Renal cortical epithelial cell (primary cell): ENCODE measurements around the gene OR2T10. TPM values are rescaled to one million over a fixed set of nuclear protein-coding genes. Genes with fewer than 3 reads are reported as not detected.
A peak's percentile ranks its signal among the peaks of the same experiment; 100 is the strongest.
"Not testable (repeated sequence)": the region's sequence is repeated elsewhere in the genome, so short reads cannot be mapped to it uniquely, and the experiment has no call there.

Experiments
- DNase-seq: peaks from one replicate; pipeline ENCODE4 v3.0.0-alpha.2; 2011; ENCODE audit warnings: low read depth
- total RNA-seq: library from RNA; depleted of rRNA; stranded (reverse); fragments of >200 nt; gene quantifications from 2 replicates; pipeline ENCODE4 v1.2.3, GENCODE V29; 2014

The OR2T10 gene
- total RNA-seq = 0.20 TPM in 1 of 2 replicates, not detected in the other

GRCh38 chr1:248597589-248597988 is at the start of gene OR2T10:
Gene OR2T10 (minus strand): TSS chr1:248597700. CDS start chr1:248593768, 3,932 bp downstream.
- DNase-seq = no peak

DNA sequence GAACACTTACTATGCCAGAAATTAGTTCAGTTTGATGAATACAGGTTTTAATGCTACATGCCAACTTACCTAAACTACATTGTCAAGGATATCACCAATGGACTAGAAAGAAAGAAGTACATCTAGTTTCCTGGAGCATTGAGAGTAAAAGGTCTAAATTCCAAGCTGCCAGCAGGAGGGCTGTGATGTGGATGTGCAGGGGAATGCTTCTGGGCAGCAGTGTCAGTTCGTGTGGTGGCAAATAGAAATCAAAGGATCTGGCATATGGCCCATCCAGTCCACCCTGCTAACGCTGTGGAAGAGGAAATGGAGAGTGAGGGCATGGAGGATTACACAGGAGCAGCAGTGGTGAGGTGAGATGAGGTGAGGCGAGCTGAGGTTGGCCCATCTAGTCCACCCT is 47.7 kb upstream of the OR2T10 start, which contains the start of gene OR2T35:
OR2T35 (minus strand) TSS at position 101 of the 400 bp plus-strand sequence. CDS start 6,020 bp downstream, outside the sequence.
- not testable (repeated sequence) for DNase-seq

- DNase-seq = not testable (repeated sequence)
Measured at GRCh38 chr1:248642971-248643651, 45.6 kb upstream of the OR2T10 start.

DNA sequence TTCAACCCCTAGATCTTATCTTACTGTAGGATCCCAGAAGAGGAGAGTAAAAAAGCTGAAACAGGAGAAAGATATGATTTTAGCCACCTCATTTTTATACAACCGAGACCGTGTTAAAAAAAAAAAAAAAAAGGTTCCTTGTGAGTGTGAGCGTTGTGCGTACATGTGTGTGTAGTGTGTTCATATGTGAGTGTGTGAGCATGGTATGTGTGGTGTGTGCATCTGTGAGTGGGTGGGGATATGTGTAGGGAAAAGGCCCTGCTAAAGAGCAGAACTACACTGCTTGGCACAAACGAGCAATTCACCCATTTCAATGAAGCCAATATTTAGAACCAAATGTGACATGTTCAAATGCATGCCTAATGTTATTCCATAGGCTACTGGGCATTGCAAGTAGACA is 44.1 kb upstream of the OR2T10 start:
- DNase-seq = not testable (repeated sequence)

DNA sequence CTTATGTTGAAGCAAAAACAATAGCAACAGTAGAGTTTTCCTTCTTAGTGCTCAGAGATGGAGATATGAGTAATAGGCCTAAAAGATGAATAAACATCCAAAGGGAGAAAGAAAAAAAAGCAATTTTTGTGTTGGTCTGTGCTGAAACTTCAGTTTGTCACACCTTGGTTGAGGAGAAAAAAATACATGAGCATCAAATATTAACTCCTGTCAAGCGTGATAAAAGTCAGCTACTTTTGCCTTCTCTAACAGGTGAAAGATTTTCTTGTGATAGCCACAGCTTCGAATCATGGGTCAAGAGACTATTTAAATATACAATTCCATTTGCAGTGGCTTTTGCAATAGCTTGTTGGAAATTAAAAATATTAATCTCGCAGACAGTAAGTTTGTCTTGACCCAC is 43.4 kb upstream of the OR2T10 start:
- DNase-seq = not testable (repeated sequence)

DNA sequence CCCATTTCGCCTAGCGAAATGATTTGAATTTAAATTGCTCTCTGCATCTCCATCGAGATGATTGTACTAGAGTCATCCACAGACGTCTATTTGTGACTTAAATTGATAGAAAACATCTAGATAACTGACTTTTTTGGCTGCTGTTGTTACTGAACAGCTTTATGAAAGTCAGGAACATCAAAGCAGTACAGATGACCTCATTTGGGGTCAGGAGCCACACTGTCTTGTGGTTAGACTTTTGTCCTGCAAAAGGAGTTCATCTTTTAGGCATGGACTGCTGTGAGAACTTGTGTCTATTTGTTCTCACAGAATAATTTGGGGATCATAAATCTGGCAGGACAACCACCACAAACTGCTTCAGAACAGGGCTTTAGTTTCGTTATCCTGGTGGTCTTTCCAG is 42.2 kb upstream of the OR2T10 start:
- DNase-seq = not testable (repeated sequence)

DNA sequence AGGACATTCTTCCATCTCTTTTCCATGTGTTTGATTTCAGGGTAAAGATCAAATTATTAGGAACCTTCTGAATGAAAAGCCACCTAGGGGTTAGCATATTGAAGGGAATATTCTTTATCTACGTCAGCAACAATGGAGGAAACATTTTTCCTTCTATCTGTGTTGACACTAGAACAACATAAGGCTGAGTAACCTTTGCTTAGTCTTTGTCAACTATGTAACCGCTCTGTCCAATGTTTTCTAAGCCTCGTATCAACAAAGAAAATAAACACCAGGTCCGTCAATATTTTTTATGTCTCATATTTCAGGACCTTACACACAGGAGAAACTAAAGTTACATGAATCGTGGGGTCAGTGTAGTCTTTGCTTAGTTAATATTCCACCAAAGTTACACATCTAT is 39.1 kb upstream of the OR2T10 start:
- not testable (repeated sequence) for DNase-seq

- DNase-seq = not testable (repeated sequence)
Measured at GRCh38 chr1:248634991-248635390, 37.5 kb upstream of the OR2T10 start, which contains the start of gene OR2T11. Gene OR2T11 (minus strand): TSS chr1:248635091. CDS start chr1:248627128, 7,963 bp downstream.

DNA sequence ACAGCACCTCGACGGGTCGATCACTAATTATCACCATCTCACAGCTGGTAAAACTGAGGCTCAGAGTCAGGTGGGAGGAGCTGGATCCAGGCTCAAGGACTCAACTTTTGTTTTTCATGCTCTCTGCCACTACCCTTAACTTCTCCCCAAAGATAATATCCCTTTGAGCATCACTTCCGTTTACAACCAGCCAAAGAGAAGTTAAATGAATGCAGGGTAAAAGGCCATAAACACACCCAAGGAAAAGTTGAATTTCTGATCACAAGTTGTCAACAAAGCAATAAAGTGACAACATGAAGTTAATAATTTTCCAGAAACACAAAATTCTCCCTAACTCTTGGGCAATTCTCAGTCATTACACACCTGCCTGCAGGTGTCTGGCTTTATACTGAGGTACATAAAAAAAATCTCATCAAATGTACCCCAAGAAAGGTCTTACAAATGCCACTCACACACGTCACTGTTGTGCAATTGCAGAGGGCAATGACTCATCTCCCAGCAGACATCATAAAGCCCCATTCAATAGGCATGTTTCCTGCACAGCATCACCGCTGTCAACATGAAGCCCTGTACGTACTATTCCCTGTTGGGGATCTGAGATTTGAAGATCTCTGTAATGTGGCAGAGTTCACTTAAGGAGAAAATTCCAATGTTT is 34.0 kb upstream of the OR2T10 start:
- DNase-seq = peak; percentile 55

GRCh38 chr1:248630551-248630950 is 33.1 kb upstream of the OR2T10 start:
- no peak for DNase-seq

DNA sequence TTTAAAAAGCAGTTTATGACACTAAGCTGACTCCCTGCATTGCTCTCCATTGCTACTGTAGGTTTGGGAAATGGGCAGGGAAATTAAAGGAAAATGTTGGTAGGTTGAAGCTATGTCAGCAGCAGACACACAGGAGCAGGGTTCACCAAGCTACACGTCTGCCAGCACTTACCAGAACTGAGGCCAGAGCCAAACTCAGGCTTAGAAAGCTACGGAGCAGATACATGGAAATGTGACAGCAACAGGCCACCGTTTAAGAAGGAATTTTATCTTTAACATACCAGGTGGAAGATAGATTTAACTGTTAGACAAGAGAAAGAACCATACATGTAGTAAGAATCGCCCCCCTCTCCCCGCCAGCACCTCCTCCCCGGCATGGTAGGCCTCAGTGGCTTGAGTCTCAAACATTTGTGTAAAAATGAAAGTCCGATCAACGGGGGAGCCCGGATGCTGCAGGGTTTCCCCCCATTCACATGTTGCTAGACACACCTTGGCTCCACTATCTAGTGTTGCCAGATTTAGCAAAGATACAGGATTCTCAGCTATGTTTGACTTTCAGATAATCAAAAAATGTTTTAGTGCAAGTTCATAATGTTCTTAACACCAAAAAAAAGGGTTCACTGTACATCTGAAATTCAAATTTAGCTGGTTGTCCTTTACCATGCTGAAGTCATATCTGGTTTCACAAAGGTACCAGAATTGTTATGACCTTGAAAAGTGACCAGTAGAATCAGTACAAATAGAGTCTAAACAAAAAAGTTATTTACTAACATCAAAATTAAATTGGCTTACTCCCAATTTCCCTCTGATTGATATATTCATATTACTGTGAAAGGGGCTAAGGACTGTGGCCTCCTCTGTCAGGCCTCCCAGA is 30.7 kb upstream of the OR2T10 start:
- no peak for DNase-seq

DNA sequence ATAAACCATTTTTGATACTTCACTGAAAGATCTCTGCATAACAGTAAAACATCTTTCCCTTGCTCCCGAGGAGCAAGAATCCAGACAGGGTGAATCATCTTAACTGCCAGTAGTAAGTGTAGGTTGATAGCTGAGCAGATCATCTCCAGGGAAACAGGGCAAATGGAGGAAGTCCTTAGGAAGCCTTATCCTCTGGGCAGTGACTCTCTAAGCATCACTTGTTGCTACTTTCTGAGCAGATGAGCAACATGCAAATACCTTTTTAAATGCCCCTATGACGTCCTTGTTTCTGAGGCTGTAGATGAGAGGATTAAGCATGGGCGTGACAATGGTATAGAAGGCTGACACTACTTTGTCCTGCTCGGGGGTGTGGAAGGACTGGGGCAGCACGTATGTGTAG is 28.5 kb upstream of the OR2T10 start:
- no peak for DNase-seq

- no peak for DNase-seq
Measured at GRCh38 chr1:248625166-248625565, 27.7 kb upstream of the OR2T10 start.

GRCh38 chr1:248622570-248623001 is 25.1 kb upstream of the OR2T10 start:
- DNase-seq = peak; percentile 49

- DNase-seq = no peak
Measured at GRCh38 chr1:248621770-248622169, 24.3 kb upstream of the OR2T10 start.

- DNase-seq = peak; percentile 52
Measured at GRCh38 chr1:248618878-248619277, 21.4 kb upstream of the OR2T10 start.

DNA sequence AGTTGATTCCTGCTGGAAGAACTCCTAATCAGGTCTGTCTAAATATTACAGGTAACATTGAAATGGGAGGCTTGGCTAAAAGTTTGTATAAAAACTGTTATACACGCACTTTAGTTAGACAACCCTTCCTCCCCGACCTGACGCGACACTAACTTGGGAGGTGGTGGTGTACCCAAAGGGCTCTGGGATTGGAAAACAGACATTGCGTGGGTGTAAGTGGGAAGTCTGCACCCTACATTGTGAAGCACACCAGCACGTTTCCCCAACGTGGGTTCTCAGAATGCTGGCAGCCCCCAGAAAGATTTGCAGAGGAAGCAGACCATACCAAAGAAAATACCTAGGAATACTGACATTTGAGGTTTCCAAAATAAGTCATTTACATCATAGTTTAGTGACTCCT is 20.6 kb upstream of the OR2T10 start:
- no peak for DNase-seq

- no peak for DNase-seq
Measured at GRCh38 chr1:248613742-248614141, 16.2 kb upstream of the OR2T10 start.

- DNase-seq = peak; percentile 62
Measured at GRCh38 chr1:248611883-248612414, 14.4 kb upstream of the OR2T10 start.

GRCh38 chr1:248610301-248610700 is 12.8 kb upstream of the OR2T10 start:
- peak; percentile 73 for DNase-seq

GRCh38 chr1:248599396-248599795 is 1.9 kb upstream of the OR2T10 start:
- DNase-seq = no peak

DNA sequence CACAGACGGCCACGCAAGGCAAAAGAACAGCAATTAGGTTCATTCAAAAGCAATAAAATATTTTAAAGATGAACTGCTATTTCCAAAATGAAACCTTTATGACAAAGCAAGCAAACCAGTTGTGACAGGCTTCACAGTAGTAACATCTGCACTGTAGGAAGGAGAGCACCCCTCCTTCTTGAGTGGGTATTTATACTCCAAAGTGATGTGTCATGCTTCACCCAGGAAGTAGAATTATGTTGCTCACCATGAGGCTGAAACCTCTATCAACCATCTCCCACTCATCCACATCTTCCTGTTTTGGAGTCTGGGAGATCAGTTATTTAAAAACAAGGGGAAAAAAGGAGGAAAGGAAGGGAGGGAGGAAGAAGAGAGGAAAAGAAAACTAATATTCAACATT is 885 bp downstream of the OR2T10 start:
- DNase-seq = no peak
